Urinary bladder (tissue), 4 donors: ENCODE measurements around the gene ANKRD53. TPM values are rescaled to one million over a fixed set of nuclear protein-coding genes. Genes with fewer than 3 reads are reported as not detected.

Source experiments
- DNase-seq: peaks from one replicate; pipeline ENCODE4 v3.0.0-alpha.2; 2015; ENCODE audit errors: extremely low spot score
- H3K27ac ChIP-seq: one replicate; pipeline ENCODE4 v1.5.1; 2013; ENCODE audit warnings: low read depth, mild to moderate bottlenecking, moderate library complexity
- H3K36me3 ChIP-seq: one replicate; pipeline ENCODE4 v1.6.1; 2013; ENCODE audit warnings: mild to moderate bottlenecking, moderate library complexity; ENCODE audit not compliant: insufficient read depth
- H3K4me1 ChIP-seq: one replicate; pipeline ENCODE4 v1.6.1; 2013; ENCODE audit warnings: mild to moderate bottlenecking, moderate library complexity; ENCODE audit not compliant: insufficient read depth
- H3K4me3 ChIP-seq: one replicate; pipeline ENCODE4 v1.5.1; 2013; ENCODE audit warnings: low read depth, low read length
- WGBS: extraction: QIAGEN DNeasy Blood & Tissue Kit; methylation state at CpG from one replicate; pipeline ENCODE4 v1.1.7; 2013; 5-methylcytosine and 5-hydroxymethylcytosine counted together
- polyA plus RNA-seq: library from polyadenylated mRNA; stranded (reverse); fragments of 200-250 nt; gene quantifications from one replicate; pipeline ENCODE4 v1.2.3, GENCODE V29; 2013
- total RNA-seq: library from RNA; depleted of rRNA; stranded (reverse); fragments of >200 nt; gene quantifications from one replicate; pipeline ENCODE4 v1.2.3, GENCODE V29; 2014
- donor health status: healthy with polysubstance abuse.
- donor health status: healthy.

ANKRD53 gene
- total and polyA plus RNA-seq, 2 donors, result 1.8 to 2.9 TPM

- DNase-seq, result no peak
- Histone ChIP-seq H3K4me1 (no peaks in the 10 kb centered on the region), H3K27ac (no peak overlapping the region), H3K4me3 (no peak overlapping the region), H3K36me3 (no peaks in the 10 kb centered on the region)
- 25% methylated on average over 30 of the region's 30 CpGs for WGBS
Measured at GRCh38 chr2:70939001-70939838, 39.2 kb upstream of the ANKRD53 start.

GRCh38 chr2:70939839-70940580 is 38.4 kb upstream of the ANKRD53 start:
- no peak for DNase-seq
- H3K27ac ChIP-seq, result no peak overlapping the region
- 58% methylated on average over 10 of the region's 10 CpGs for WGBS
- H3K36me3 ChIP-seq, result no peaks in the 10 kb centered on the region
- H3K4me3 ChIP-seq, result no peak overlapping the region
- no peaks in the 10 kb centered on the region for H3K4me1 ChIP-seq

GRCh38 chr2:70941186-70941585 is 37.2 kb upstream of the ANKRD53 start:
- Histone ChIP-seq H3K4me3 (no peak overlapping the region), H3K36me3 (no peaks in the 10 kb centered on the region), H3K27ac (no peak overlapping the region), H3K4me1 (no peaks in the 10 kb centered on the region)
- DNase-seq, result no peak
- 74% methylated on average over 6 of the region's 6 CpGs for WGBS

GRCh38 chr2:70941701-70942100 is 36.7 kb upstream of the ANKRD53 start:
- H3K36me3 ChIP-seq, result no peaks in the 10 kb centered on the region
- no peaks in the 10 kb centered on the region for H3K4me1 ChIP-seq
- 76% methylated on average over 5 of the region's 5 CpGs for WGBS
- H3K4me3 ChIP-seq, result no peak overlapping the region
- no peak overlapping the region for H3K27ac ChIP-seq
- DNase-seq, result no peak

GRCh38 chr2:70942396-70943204 is 35.8 kb upstream of the ANKRD53 start:
- Histone ChIP-seq H3K4me1 (no peaks in the 10 kb centered on the region), H3K27ac (no peak overlapping the region), H3K4me3 (no peak overlapping the region), H3K36me3 (no peaks in the 10 kb centered on the region)
- DNase-seq, result no peak
- WGBS, result 53% methylated on average over 6 of the region's 6 CpGs

GRCh38 chr2:70943205-70943871 is 35.1 kb upstream of the ANKRD53 start:
- H3K27ac ChIP-seq, result no peak overlapping the region
- DNase-seq, result no peak

GRCh38 chr2:70944111-70944690 is 34.2 kb upstream of the ANKRD53 start:
- H3K36me3 ChIP-seq, result no peaks in the 10 kb centered on the region
- no peak overlapping the region for H3K4me3 ChIP-seq
- no peaks in the 10 kb centered on the region for H3K4me1 ChIP-seq
- 73% methylated on average over 4 of the region's 4 CpGs for WGBS
- no peak overlapping the region for H3K27ac ChIP-seq
- no peak for DNase-seq

More at GRCh38 chr2:70943205-70943871, 35.1 kb upstream of the ANKRD53 start:
- Histone ChIP-seq H3K4me3 (no peak overlapping the region), H3K36me3 (no peaks in the 10 kb centered on the region), H3K4me1 (no peaks in the 10 kb centered on the region)
- 65% methylated on average over 11 of the region's 11 CpGs for WGBS

GRCh38 chr2:70946832-70947442 is 31.5 kb upstream of the ANKRD53 start:
- 19% methylated on average over 8 of the region's 8 CpGs for WGBS
- DNase-seq, result no peak
- no peaks in the 10 kb centered on the region for H3K36me3 ChIP-seq
- H3K27ac ChIP-seq, result no peak overlapping the region
- H3K4me3 ChIP-seq, result no peak overlapping the region
- no peaks in the 10 kb centered on the region for H3K4me1 ChIP-seq

- no peaks in the 10 kb centered on the region for H3K36me3 ChIP-seq
- H3K27ac ChIP-seq, result no peak overlapping the region
- no peaks in the 10 kb centered on the region for H3K4me1 ChIP-seq
- 49% methylated on average over 11 of the region's 11 CpGs for WGBS
- no peak overlapping the region for H3K4me3 ChIP-seq
- no peak for DNase-seq
Measured at GRCh38 chr2:70947556-70948184, 30.8 kb upstream of the ANKRD53 start.

- no peak overlapping the region for H3K27ac ChIP-seq
- peak overlapping the region; percentile 17 for H3K4me3 ChIP-seq
- DNase-seq, result peak; percentile 21
- H3K36me3 ChIP-seq, result no peaks in the 10 kb centered on the region
- H3K4me1 ChIP-seq, result no peaks in the 10 kb centered on the region
- WGBS, result 9% methylated on average over 27 of the region's 27 CpGs
Measured at GRCh38 chr2:70948337-70949003, 30.0 kb upstream of the ANKRD53 start.

- no peak for DNase-seq
- no peaks in the 10 kb centered on the region for H3K36me3 ChIP-seq
- H3K4me1 ChIP-seq, result no peaks in the 10 kb centered on the region
- no peak overlapping the region for H3K4me3 ChIP-seq
- H3K27ac ChIP-seq, result no peak overlapping the region
- WGBS, result 70% methylated on average over 11 of the region's 11 CpGs
Measured at GRCh38 chr2:70949086-70949485, 29.3 kb upstream of the ANKRD53 start.

- H3K4me1 ChIP-seq, result no peaks in the 10 kb centered on the region
- no peak for DNase-seq
- no peak overlapping the region for H3K27ac ChIP-seq
- 81% methylated on average over 7 of the region's 7 CpGs for WGBS
- H3K4me3 ChIP-seq, result no peak overlapping the region
- H3K36me3 ChIP-seq, result no peaks in the 10 kb centered on the region
Measured at GRCh38 chr2:70954886-70955285, 23.5 kb upstream of the ANKRD53 start.
